Measurements from ENCODE around the gene ZBTB49.

GRCh38 chr4:4254666-4255065, 35.4 kb upstream of the ZBTB49 start:
- TF ChIP-seq CTCF (IDR thresholded peaks at IDR 0.05): no peak
- no peak for TF ChIP-seq EP300 (IDR thresholded peaks at IDR 0.05)
- no peak for TF ChIP-seq POLR2AphosphoS5 (IDR thresholded peaks at IDR 0.05)
- TF ChIP-seq POLR2A (IDR thresholded peaks at IDR 0.05; ENCODE audit: low read depth): no peak
